ENCODE data around the gene ORC4.

DNA sequence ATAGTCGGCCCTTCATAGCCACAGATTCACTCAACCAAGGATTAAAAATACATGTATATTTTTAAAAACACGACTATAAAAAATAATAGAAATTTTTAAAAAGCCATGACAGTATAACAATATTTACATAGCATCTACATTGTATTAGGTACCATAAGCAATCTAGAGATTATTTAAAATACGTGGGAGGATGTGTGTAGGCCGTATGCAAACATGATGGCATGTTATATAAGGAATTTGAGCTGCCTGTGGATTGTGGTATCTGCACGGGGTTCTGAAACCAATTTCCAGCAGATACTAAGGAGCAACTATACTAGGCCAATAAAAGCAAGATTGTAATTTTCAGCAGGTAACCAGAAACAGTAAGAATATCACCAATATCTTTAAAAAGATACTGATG lies 5.9 kb downstream of the ORC4 start:
- TF ChIP-seq POLR2AphosphoS5 (IDR thresholded peaks at IDR 0.05) = no peak
- TF ChIP-seq, protein P1, sequence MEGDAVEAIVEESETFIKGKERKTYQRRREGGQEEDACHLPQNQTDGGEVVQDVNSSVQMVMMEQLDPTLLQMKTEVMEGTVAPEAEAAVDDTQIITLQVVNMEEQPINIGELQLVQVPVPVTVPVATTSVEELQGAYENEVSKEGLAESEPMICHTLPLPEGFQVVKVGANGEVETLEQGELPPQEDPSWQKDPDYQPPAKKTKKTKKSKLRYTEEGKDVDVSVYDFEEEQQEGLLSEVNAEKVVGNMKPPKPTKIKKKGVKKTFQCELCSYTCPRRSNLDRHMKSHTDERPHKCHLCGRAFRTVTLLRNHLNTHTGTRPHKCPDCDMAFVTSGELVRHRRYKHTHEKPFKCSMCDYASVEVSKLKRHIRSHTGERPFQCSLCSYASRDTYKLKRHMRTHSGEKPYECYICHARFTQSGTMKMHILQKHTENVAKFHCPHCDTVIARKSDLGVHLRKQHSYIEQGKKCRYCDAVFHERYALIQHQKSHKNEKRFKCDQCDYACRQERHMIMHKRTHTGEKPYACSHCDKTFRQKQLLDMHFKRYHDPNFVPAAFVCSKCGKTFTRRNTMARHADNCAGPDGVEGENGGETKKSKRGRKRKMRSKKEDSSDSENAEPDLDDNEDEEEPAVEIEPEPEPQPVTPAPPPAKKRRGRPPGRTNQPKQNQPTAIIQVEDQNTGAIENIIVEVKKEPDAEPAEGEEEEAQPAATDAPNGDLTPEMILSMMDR (IDR thresholded peaks at IDR 0.05) = no peak
